ENCODE measurements around the gene ZEB2.

ZEB2 gene

DNA sequence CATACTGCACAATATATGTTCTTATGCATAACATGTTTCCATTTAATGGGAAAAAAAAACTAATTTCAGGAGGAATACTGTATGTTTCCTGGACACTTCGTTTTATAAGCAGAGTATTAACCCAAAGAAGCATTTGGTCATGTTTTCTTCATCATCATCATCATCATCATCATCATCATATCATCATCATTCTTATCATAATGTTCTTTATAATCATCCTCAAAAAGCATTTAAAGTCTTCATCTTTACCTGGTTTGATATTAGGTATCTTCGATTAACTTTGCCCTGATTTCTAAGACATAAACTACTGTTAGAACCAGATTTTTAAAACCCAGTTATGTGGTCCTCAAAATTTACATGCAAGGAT lies 47.9 kb downstream of the ZEB2 start:
- TF ChIP-seq, protein P1, sequence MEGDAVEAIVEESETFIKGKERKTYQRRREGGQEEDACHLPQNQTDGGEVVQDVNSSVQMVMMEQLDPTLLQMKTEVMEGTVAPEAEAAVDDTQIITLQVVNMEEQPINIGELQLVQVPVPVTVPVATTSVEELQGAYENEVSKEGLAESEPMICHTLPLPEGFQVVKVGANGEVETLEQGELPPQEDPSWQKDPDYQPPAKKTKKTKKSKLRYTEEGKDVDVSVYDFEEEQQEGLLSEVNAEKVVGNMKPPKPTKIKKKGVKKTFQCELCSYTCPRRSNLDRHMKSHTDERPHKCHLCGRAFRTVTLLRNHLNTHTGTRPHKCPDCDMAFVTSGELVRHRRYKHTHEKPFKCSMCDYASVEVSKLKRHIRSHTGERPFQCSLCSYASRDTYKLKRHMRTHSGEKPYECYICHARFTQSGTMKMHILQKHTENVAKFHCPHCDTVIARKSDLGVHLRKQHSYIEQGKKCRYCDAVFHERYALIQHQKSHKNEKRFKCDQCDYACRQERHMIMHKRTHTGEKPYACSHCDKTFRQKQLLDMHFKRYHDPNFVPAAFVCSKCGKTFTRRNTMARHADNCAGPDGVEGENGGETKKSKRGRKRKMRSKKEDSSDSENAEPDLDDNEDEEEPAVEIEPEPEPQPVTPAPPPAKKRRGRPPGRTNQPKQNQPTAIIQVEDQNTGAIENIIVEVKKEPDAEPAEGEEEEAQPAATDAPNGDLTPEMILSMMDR (IDR thresholded peaks at IDR 0.05) = no peak

DNA sequence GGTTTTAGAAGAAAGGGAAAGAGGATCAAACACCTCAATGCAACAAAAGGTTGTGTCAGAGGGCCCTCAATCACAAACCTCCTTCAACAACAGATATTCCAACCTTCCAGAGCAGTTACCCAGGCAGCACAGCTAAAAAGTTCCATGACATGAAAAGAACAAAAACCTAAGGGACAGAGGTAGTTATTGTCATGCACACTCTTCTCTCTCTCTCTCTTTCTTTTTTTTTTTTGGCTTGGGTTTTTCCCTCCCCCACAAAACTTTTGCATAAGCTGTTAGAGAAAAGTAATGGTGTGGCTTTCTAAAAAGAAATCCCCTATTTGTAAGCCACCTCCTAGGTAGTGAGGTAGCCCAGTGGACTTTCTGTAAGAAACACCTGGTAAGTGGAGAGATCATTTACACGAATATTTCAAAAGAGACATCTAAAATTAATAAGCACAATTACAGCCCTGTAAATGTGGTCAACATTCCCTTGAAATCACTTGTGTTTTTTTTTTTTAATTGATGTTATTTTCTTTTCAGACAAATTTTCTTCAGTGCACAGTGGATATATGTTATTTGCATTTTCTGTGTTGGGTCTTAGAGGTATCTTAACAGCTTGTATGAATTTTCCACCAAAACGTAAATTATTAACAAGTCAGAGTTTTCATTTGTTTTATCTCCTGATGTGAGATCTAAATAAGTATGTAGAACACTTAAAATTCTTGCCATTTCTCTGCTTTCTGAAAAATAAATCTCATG lies 48.4 kb downstream of the ZEB2 start:
- TF ChIP-seq, protein P1 (IDR thresholded peaks at IDR 0.05) = no peak

DNA sequence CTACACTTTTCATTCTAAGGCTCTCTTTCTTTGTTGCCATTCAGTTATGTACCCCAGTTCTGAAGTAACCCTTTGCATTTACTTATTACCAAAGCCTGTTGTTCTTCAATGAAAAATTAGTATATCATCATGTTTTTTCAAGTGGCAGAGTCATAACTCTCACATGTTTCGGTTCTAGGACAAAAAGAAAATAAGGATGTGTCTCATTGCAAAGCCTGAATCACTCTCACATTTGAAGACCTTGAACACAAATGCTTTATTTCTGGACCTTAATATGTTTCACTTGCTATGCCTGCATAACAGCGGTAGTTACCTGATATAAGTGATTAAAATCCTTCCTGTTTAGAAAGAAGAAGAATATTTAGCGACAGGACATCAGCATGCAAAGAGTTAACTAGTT lies 49.1 kb downstream of the ZEB2 start:
- TF ChIP-seq, protein P1 (IDR thresholded peaks at IDR 0.05) = no peak

DNA sequence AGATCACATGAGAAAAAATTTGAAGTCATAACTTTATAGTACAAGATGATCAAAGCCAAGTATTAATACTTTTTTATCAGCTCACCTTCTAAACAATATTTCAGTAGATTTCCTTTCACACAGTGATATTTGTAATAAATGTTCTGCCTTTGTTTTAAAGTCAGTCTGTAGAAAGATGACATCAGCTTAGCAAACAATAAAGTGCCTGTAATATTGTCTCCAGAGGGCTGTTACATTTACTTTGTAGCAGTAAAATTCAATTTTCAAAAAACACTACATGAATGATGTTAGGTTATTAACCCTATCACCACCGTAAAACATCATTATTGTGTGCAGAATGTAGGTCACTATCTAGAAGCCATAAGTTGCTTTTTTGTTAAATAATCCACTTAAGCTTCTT lies 49.6 kb downstream of the ZEB2 start:
- TF ChIP-seq, protein P1 (IDR thresholded peaks at IDR 0.05) = no peak

DNA sequence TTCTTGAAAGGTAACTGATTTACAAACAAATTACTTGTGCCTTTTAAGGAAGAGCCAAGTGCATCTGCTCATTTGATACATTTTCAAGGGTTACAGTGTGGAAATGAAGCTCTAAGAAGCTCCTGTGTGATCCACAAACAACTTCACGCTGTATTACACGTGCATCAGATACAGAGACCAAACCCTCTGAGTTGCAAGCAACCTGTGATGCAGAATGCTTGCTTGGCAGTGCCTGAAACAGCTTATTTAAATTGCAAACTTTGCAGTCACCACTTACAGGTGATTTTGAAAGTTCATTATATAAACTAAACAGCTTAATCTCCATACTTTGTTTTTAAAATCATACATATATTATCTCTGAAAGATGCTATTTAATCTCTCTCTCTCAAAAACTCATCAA lies 50.1 kb downstream of the ZEB2 start:
- TF ChIP-seq, protein P1 (IDR thresholded peaks at IDR 0.05) = no peak

DNA sequence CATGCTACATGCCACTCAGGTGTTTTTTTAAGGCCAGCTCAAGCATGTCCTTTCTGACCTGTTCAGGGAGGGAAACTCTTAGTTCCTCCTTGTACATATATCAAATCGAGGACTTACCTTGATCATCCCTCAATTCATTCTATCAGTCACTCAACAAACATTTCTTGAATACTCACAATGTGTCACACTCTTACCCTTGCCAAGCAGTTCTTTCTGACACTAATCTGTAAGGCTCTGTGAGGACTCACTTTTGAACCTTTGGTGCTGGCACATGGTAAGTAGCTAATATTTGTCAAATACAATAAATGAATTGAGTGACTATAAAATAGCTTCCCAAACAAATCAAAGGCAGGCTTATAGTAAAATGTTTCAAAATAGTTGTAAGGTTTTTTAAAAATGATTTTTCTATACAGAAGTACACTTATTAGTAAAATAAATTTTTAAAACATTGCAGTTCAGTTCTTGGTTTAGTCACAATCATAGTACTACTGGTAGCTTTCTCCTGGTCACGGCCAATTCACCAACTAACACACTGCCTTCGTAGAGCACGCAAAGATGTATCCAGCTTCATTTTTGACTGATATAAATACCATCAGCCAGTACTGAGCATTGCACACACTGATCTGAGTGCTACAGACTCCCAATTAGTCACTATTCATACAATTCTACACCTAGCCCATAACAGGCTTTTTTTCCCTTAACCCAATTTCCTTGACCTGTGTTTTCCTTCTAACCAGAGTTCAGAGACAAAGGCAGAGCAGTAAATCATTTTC lies 50.9 kb downstream of the ZEB2 start:
- TF ChIP-seq, protein P1 (IDR thresholded peaks at IDR 0.05) = no peak

DNA sequence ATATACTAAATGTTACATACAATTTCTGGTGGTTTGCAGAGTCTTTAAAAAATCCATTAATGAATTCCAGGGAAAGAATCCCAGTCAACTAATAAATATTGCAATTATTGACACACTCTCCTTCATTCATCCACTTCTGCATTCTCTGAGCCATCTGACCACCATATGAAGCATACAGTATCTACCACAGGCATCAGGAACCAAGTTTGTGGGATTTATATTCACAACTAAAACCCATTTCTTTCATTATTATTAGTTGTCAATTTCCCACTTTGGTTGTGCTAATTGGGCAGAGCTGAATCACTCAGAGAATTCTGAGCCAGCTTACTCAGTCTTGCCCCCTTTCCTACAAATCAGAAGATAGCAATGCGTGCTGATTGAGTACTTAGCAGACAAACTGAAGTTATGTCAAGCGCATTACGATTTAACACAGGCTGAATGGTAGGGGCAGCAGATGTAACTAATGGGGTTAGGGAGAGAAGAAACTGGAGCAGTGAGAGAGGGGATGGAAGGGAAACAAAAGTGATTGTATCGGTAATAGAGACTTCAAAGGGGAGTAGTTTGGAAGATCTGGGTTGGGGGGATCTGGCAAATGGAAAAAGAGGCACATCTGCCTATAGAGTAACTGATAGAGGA lies 52.3 kb downstream of the ZEB2 start:
- TF ChIP-seq, protein P1 (IDR thresholded peaks at IDR 0.05) = no peak

Data from LNCAP (cell line).